Activated T-helper 1 cell treated with anti-CD3 and anti-CD28 coated beads, Interleukin-2, amount 50 U/mL, for 16 hours (primary cell): ENCODE results near the gene FBXW10.
"Not testable (repeated sequence)": the region's sequence is repeated elsewhere in the genome, so short reads cannot be mapped to it uniquely, and the experiment has no call there.

Experiments used
- DNase-seq, 2 donors: peaks; one replicate each; pipeline ENCODE4 v3.0.0-alpha.2; 2020; ENCODE audit warnings: low read depth in 1 of 2, low spot score in 1 of 2

The FBXW10 gene

GRCh38 chr17:18747501-18747900 lies 3.6 kb downstream of the FBXW10 start:
- DNase-seq: not testable (repeated sequence)

DNA sequence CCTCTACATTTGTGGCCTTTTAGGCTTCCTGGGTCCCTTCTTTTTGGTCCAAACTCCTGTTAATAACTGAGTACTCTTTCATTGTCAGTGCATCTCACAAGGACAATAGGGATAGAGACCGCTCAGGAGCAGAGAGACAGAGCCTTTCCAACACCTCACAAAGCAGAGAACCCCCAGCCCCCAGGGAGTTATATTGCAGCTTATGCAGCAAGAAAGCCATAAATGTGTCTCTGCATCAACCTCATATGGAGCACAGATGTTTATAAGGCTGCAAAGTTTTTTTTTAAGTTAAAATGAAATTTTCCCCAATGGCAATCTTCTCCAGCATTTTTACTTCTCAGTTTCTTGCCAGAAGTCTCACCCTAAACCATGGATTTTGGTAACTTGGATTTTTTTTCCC lies 6.4 kb downstream of the FBXW10 start:
- DNase-seq: not testable (repeated sequence)

DNA sequence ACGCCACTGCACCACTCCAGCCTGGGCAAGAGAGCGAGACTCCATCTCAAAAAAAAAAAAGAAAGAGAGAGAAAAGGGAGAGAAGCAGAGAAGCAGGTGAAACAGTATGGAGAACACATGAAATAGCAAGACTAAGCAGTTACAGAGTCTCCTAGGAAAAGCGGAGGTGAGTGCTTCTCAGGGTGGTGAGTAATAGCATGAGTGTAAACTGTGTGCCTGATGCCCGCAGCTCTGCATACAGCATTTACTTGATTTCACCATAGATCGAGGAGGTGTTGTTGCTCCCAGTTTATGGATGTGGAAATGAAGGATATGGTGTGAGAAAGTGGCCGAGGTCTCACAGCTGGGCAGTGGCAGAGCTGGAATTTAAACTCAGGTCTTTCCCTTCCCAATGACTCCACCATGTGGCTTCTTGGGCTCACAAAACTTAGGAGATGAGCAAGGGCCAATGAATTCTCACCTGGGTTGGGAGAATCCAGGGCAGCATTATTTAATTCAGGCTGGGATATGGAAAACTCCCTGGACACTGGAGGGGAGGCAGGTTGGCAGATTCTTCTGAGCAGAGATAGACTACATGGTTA lies 10.1 kb downstream of the FBXW10 start:
- not testable (repeated sequence) for DNase-seq

DNA sequence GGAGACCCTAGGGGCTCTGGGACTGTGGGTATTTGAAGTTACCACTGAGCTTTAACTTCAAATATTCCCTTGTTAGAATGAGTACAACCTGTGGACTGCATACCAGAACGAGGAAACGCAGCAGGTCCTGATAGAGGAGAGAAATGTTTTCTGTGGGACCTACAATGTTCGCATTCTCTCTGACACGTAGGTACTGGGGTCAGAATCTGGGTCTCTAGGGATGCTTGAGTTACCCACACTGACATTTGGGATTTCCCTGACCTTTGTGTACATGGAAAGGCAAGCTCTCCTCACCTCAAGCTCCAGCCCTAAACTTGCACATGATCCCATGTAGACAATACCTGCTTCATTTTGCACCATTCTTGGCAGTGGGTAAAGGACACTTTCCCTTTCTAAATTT lies 12.1 kb downstream of the FBXW10 start:
- DNase-seq: not testable (repeated sequence)

DNA sequence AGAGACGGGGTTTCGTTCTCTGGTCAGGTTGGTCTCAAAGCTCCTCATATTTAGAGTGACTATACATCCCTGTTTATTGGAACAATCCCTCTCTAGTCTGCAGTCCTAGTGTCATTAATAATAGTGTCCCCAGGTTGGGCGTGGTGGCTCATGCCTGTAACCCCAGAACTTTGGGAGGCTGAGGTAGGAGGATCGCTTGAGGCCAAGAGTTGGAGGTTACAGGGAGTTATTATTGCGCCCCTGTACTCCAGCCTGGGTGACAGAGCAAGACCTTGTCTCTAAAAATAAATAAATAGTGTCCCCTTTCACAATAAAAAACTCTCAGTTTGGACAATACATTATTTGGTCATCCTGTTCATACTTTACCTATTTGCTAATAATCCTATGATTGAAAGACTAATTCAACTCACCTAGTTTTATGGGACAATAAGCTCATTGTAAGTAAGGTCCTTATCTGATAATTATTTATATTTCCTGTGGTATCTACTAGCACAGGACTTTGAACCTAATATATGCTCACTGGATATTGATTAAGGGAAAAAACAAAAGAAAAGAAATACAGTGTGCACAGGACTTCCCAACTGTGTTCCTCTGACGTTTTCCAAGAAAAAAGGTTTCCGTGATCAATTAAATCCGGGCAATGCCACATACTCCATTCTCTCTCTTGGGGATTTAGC lies 13.7 kb downstream of the FBXW10 start:
- not testable (repeated sequence) for DNase-seq

GRCh38 chr17:18758344-18758743 lies 14.5 kb downstream of the FBXW10 start:
- DNase-seq: not testable (repeated sequence)

DNA sequence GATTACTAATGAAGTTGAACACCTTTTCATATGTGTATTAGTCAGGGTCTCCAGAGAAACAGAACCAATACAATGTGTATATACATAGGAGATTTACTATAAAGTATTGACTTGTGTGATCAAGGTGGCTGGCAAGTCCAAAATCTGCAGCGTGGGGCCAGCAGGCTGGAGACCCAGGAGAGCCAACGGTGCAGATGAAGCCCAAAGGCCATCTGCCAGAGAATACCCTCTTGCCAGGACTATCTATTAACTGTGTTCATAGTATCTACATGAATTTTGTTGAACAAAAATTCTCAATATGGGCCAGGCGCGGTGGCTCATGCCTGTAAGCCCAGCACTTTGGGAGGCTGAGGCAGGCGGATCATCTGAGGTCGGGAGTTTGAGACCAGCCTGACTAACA lies 16.4 kb downstream of the FBXW10 start:
- not testable (repeated sequence) for DNase-seq

GRCh38 chr17:18770572-18770971 lies 26.7 kb downstream of the FBXW10 start:
- not testable (repeated sequence) for DNase-seq

- DNase-seq: not testable (repeated sequence)
Observed at GRCh38 chr17:18771066-18771465, 27.2 kb downstream of the FBXW10 start.

DNA sequence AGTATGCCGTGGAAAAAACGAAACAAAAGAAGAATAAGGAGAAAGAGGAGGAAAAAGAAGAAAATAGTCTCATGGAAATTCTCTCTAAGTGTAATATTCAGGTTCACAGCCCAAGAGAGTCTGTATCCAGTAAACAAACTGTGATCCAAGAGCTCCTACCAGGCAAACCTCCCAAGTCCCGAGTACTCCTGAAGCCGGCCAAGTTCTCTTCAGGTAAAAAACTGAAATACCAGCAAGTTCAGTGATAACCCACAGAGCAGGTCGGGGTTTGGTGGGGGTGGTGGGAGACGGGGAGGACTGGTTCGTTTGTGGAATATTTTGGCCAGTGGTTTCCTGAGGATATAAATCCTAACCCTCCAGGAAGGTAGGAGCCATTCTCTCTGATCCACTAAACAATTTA lies 28.6 kb downstream of the FBXW10 start:
- DNase-seq: no peak

DNA sequence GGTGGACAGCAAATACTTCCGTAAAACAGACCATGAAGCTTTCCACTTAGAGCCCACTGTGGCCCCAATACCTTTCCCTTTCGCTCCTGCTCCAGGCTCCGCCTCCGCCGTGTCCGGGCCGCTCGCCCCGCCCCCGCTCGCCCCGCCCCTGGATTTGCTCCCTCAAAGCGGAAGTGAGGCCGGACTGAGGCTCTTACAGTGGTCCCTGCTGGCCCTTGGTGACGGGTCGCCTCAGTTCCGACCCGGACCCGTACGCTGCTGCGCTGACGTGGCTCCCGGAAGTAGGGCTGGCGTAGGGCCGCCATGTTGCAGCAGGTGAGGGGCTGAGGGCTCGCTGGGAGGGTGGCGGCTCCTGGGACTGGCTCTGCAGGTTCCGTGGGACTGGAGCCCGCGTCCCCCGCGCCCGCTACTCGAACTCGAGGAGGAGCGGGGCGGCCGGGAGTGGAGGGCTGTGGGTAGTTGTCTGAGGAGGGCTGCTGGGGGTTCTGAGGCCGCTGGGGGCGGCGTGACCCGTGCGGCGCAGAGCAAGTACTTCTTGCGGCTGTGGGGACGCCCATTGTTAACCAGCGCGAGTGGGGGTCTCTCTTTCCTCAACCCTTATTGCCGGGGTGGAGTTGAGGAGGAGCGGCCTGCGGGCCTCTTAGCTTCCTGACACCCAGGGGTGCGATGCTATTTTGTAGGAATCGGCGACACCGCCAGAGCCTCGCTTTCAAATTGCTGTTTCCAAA lies 37.3 kb downstream of the FBXW10 start, which contains the start of gene TVP23B:
Gene TVP23B (plus strand): TSS at position 193 of the 728 bp plus-strand sequence. CDS start 111 bp downstream, at position 304.
- peak; percentile 95 to 96 for DNase-seq

- DNase-seq: not testable (repeated sequence)
Observed at GRCh38 chr17:18781805-18782204, 38.0 kb downstream of the FBXW10 start.

DNA sequence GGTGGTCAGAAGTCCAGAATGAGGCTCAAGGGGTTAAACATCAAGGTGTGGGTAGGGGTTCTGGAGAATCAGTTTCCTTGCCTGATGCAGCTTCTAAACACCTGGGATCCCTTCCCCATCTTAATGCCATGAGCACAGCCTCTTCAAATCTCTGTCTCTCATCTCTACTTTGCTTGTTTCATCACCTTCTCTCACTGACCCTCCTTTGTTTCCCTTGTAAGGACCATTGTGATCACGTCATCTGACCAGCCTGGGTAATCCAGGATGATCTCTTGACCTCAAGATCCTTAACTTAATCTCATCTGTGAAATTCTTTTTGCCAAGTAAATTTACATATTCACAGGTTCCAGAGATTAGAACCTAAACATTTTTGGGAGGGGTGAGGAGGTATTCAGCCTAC lies 42.1 kb downstream of the FBXW10 start:
- not testable (repeated sequence) for DNase-seq

GRCh38 chr17:18786890-18787289 lies 43.0 kb downstream of the FBXW10 start:
- not testable (repeated sequence) for DNase-seq

GRCh38 chr17:18791402-18791801 lies 47.5 kb downstream of the FBXW10 start:
- not testable (repeated sequence) for DNase-seq

DNA sequence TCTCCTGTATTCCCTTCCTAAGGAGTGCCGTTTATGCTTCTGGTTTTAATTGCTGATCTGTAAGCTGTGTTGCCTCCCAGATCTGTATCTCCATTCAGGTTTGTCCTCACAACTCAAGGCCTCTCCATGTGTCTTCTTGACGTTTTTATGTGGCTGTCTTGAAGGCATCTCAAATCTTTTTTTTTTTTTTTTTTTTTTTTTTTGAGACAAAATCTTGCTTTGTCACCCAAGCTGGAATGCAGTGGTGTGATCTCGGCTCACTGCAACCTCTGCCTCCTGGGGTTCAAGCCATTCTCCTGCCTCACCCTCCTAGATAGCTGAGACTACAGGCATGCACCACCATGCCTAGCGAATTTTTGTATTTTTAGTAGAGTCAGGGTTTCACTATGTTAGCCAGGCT lies 51.0 kb downstream of the FBXW10 start:
- DNase-seq: not testable (repeated sequence)

DNA sequence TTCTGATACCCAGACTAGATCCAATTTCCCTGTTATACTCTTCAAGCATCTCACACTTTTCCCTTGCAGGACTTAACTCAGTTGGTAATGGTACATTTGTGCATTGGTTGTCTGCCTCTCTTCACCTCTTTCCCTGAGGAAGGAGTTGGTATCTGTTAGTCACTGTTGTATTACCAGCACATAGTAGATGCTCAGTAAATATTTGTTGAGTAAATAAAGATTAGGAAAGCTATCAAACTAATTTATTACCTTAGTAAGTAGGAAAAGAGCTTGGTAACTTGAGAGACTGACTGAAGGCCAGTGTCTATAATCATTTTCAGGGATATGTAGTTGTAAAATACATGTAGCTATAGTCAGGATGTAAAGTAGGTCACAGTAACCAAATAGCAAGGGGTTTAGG lies 53.0 kb downstream of the FBXW10 start:
- DNase-seq: not testable (repeated sequence)

- not testable (repeated sequence) for DNase-seq
Observed at GRCh38 chr17:18803458-18804245, 59.8 kb downstream of the FBXW10 start.

DNA sequence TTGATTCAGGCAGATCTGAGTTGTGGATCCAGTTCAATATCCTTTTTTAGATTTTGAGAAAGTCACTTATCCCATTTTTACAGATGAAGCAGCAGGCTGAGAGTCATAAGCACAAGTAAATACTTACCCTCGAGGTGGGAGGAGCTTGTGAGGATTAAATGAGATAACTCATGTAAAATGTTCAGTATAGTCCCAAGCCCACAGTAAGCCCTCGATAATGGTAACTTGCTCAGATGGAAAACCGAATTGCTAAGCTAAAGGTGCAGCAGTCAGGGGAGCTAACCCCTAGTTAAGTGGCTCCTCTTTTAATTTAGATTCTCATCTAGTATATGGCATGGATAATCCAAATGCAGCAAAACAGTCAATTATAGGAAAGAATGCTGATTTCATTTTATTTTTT lies 72.1 kb downstream of the FBXW10 start:
- not testable (repeated sequence) for DNase-seq

GRCh38 chr17:18816489-18817371 lies 72.9 kb downstream of the FBXW10 start:
- DNase-seq: peak in 1 of 2 donors; percentile 1
